Small intestine (tissue), 4 donors: ENCODE data around the gene LDHA. TPM values are rescaled to one million over a fixed set of nuclear protein-coding genes. Genes with fewer than 3 reads are reported as not detected.

Experiments used
- polyA plus RNA-seq, 4 donors: library from polyadenylated mRNA; stranded (reverse) in 3 of 4; unstranded in 1 of 4; fragments of 200-250 nt in 3 of 4; fragments of 120-200 nt in 1 of 4; gene quantifications; one replicate each; pipeline versions ENCODE4 v1.2.1 to v1.2.3, GENCODE V29; 2013
- donor health status: healthy with polysubstance abuse.
- donor health status: Bipolar disorder and iron deficiency.
- donor health status: healthy.

LDHA gene
- polyA plus RNA-seq, 4 donors: 349 to 825 (median 616) TPM

Other genes with a start within 250 kb of the LDHA start
- gene MRGPRX4, start 221.7 kb upstream of the LDHA start, polyA plus RNA-seq: not detected
- under 1 TPM in 1 of 4 donors, not detected in 3; 0.15 TPM for gene SAA4, start 157.8 kb upstream of the LDHA start, polyA plus RNA-seq
- gene SAA2, start 145.9 kb upstream of the LDHA start, polyA plus RNA-seq: 1 to 10 TPM in 3 of 4 donors, not detected in 1; 1.1 to 9.2 (median 4.9) TPM
- gene SAA1, start 128.3 kb upstream of the LDHA start, polyA plus RNA-seq: 10 to 100 TPM in 1 of 4 donors, 1 to 10 TPM in 2, not detected in 1; 3.0 to 64.0 (median 9.8) TPM
- gene HPS5, start 72.4 kb upstream of the LDHA start, polyA plus RNA-seq: 10 to 100 TPM in 3 of 4 donors, 1 to 10 TPM in 1; 9.0 to 25.0 (median 12.5) TPM
- gene GTF2H1, start 72.0 kb upstream of the LDHA start, polyA plus RNA-seq: 10 to 100 TPM; 23.1 to 65.7 (median 27.3) TPM
- 1 to 10 TPM in 2 of 4 donors, under 1 TPM in 2; 0.06 to 5.1 (median 2.5) TPM for gene LDHC, start 17.8 kb downstream of the LDHA start, polyA plus RNA-seq
- gene LDHAL6A, start 61.3 kb downstream of the LDHA start, polyA plus RNA-seq: under 1 TPM in 2 of 4 donors, not detected in 2; 0.04 to 0.19 TPM
- 10 to 100 TPM; 52.6 to 80.5 (median 75.6) TPM for gene TSG101, start 132.4 kb downstream of the LDHA start, polyA plus RNA-seq
- gene UEVLD, start 194.2 kb downstream of the LDHA start, polyA plus RNA-seq: 10 to 100 TPM in 2 of 4 donors, 1 to 10 TPM in 2; 9.2 to 18.3 (median 11.4) TPM
- gene MISFA, start 205.2 kb downstream of the LDHA start, polyA plus RNA-seq: 1 to 10 TPM in 2 of 4 donors, under 1 TPM in 1, not detected in 1; 0.60 to 4.9 (median 3.5) TPM
- 10 to 100 TPM in 1 of 4 donors, 1 to 10 TPM in 3; 5.8 to 16.5 (median 6.5) TPM for gene SPTY2D1, start 239.8 kb downstream of the LDHA start, polyA plus RNA-seq